Measurements from ENCODE around the gene ZFYVE1. TPM values are rescaled to one million over a fixed set of nuclear protein-coding genes. Genes with fewer than 3 reads are reported as not detected.

ZFYVE1 gene
- total RNA-seq, 1 donor from 2014 or later: 73.9 TPM

DNA sequence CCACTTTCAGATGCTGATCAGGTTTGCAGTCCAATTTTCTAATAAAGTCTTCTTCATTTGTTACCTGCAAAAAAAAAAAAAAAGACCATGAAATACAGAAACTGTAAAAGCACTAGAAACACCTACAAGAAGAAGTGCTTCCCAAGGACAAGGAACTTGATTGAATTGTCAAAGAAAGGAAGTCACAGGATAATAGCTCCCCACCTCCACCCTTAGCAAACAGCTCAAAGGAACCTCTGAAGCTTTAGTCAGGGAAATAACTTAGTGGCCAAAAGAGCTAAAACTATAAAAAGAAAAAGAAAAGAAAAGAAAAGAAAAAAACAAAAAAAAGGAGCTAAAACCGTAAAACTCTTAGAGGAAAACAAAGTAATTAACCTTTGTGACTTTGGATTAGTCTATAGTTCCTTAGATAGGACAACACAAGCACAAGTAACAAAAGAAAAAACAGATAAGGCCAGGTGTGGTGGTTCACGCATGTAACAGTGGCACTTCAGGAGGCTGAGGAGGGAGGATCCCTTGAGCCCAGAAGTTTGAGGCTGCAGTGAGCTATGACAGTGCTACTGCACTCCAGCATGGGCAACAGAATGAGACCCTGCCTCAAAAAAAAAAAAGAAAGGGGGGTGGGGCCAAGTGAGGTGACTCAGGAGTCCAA lies 28.5 kb downstream of the ZFYVE1 start:
- Histone ChIP-seq H3K27me3 (no peaks in the 10 kb centered on the region), H3K4me1 (peaks cover 0 to 2% of the 10 kb centered on the region in 2 donors), H3K36me3 (peaks cover 31 to 49% of the 10 kb centered on the region in 2 donors), H3K4me3 (no peak overlapping the region), H3K9me3 (no peaks in the 10 kb centered on the region), H3K27ac (no peak overlapping the region)
- TF ChIP-seq, protein P1, sequence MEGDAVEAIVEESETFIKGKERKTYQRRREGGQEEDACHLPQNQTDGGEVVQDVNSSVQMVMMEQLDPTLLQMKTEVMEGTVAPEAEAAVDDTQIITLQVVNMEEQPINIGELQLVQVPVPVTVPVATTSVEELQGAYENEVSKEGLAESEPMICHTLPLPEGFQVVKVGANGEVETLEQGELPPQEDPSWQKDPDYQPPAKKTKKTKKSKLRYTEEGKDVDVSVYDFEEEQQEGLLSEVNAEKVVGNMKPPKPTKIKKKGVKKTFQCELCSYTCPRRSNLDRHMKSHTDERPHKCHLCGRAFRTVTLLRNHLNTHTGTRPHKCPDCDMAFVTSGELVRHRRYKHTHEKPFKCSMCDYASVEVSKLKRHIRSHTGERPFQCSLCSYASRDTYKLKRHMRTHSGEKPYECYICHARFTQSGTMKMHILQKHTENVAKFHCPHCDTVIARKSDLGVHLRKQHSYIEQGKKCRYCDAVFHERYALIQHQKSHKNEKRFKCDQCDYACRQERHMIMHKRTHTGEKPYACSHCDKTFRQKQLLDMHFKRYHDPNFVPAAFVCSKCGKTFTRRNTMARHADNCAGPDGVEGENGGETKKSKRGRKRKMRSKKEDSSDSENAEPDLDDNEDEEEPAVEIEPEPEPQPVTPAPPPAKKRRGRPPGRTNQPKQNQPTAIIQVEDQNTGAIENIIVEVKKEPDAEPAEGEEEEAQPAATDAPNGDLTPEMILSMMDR (IDR thresholded peaks at IDR 0.05): no peak
- intact Hi-C loops (cut with DNase I): no loop called here
- DNase-seq (ENCODE audit: low spot score in 2 of 2): no peak

DNA sequence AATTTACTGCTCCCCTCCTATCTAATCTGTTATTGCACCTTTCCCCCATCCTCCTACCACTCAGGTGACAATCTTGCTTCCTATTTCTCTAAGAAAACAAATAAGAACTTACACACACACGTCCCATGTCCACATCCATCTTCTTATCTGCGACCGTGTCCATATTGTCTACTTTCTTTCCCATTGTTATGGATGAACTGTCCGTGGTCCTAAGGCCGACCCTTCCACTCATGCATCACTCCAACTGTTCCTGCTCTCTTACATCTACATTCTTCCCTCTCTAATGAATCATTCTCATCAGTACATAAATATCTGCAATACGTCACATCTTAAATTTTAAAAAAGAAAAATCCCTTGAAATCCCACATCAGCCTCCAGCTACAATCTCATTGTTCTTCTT lies 30.0 kb downstream of the ZFYVE1 start:
- no peak overlapping the region for H3K27ac ChIP-seq
- DNase-seq (ENCODE audit: low spot score in 2 of 2): no peak
- H3K4me1 ChIP-seq: no peaks in the 10 kb centered on the region
- no peaks in the 10 kb centered on the region for H3K9me3 ChIP-seq
- TF ChIP-seq, protein P1 (IDR thresholded peaks at IDR 0.05): no peak
- peaks cover 46 to 64% of the 10 kb centered on the region in 2 donors for H3K36me3 ChIP-seq
- intact Hi-C loops (cut with DNase I): no loop called here
- no peak overlapping the region for H3K4me3 ChIP-seq
- no peaks in the 10 kb centered on the region for H3K27me3 ChIP-seq

DNA sequence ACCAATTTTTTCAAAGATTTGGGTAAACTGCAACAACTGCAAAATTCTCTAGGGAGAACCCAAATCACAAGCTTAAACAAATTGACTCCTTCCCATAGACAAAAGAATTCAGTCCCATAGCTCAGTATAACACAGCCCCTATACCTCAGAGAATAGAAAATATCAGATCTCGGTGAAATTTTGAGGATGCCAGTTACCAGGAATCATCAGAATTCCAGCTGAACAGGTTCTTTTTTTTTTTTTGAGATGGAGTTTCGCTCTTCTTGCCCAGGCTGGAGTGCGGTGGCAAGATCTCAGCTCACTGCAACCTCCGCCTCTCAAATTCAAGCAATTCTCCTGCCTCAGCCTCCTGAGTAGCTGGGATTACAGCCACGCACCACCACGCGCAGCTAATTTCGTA lies 36.7 kb downstream of the ZFYVE1 start:
- Histone ChIP-seq H3K4me3 (no peak overlapping the region), H3K36me3 (peaks cover 39 to 50% of the 10 kb centered on the region in 2 donors), H3K27me3 (no peaks in the 10 kb centered on the region), H3K4me1 (no peaks in the 10 kb centered on the region), H3K9me3 (no peaks in the 10 kb centered on the region), H3K27ac (no peak overlapping the region)
- TF ChIP-seq, protein P1 (IDR thresholded peaks at IDR 0.05): no peak
- DNase-seq (ENCODE audit: low spot score in 2 of 2): no peak
- intact Hi-C loops (cut with DNase I): no loop called here

DNA sequence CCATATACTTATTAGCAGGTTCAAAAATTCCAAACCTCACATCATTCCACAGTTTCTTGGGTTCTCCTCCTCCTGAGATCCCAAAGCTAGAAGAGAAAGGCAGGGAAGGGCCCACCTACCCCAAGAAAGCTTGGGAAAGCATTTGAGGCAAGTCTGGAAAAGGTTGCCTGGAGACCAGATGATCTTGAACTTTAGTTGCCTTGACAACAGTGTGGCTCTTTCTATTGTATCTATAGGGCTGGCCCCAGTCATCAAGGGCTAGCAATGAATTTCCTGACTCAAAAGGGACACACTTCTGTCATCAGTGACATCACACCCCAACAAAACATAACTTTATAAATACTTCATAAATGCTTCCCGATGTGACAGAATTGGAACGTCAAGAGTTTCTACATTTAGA lies 40.0 kb downstream of the ZFYVE1 start:
- TF ChIP-seq, protein P1 (IDR thresholded peaks at IDR 0.05): no peak
- DNase-seq (ENCODE audit: low spot score in 2 of 2): no peak
- Histone ChIP-seq H3K27me3 (no peaks in the 10 kb centered on the region), H3K4me3 (no peak overlapping the region), H3K9me3 (no peaks in the 10 kb centered on the region), H3K4me1 (no peaks in the 10 kb centered on the region), H3K27ac (no peak overlapping the region), H3K36me3 (peaks cover 23 to 47% of the 10 kb centered on the region in 2 donors)
- intact Hi-C loops (cut with DNase I): no loop called here

DNA sequence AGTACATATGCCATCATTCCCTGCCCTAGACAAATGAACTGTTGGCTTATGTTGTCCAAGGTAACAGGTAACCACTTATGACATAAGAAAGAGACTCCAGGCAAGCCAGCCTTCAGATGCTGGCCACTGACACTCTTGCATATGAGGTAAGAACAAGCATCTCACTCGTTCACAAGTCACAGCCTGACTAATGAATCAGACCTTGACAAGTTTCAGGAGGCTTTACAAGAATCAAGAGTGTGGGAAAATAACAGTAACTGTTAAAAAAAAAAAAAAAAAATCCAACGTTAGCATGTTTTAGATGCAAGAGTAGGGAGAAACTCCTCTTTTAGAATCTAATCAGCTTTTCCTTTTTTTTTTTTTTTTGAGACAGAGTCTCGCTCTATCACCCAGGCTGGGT lies 40.7 kb downstream of the ZFYVE1 start:
- Histone ChIP-seq H3K4me3 (no peak overlapping the region), H3K27ac (no peak overlapping the region), H3K27me3 (no peaks in the 10 kb centered on the region), H3K4me1 (no peaks in the 10 kb centered on the region), H3K36me3 (peaks cover 27 to 48% of the 10 kb centered on the region in 2 donors), H3K9me3 (no peaks in the 10 kb centered on the region)
- no peak for DNase-seq (ENCODE audit: low spot score in 2 of 2)
- TF ChIP-seq, protein P1 (IDR thresholded peaks at IDR 0.05): no peak
- intact Hi-C loops (cut with DNase I): no loop called here
